K562 (cell line): ENCODE data around the gene C10orf143. TPM values are rescaled to one million over a fixed set of nuclear protein-coding genes. Genes with fewer than 3 reads are reported as not detected.

Experiments used
- ATAC-seq: fragments of 200-7000 bp; cut with Tn5 transposase; 3 replicates; pipeline ENCODE4 v1.9.1; 2020; ENCODE audit warnings: moderate library complexity
- BruUV-seq: library from RNA; stranded (reverse); fragments of 400-500 nt; replicated peaks from 2 replicates; lab custom pipeline; 2021; lab: Mats Ljungman, UMichigan
- CTCF ChIA-PET: fragments of 300-600 bp; formaldehyde crosslinking; extraction: SDS; loops from one replicate; lab custom pipeline; 2021; ENCODE audit warnings: low intra/inter-chr PET ratio; lab: Yijun Ruan, JAX
- POLR2A ChIA-PET: fragments of 300-600, 350-650 bp; sonication (Branson Sonifier 250); formaldehyde crosslinking; extraction: SDS; loops from one replicate; lab custom pipeline; 2021; ENCODE audit warnings: antibody characterized with exemption, inconsistent platforms; lab: Yijun Ruan, JAX
- DNase-seq, 4 experiments: peaks; one replicate each; pipeline versions ENCODE4 v3.0.0 to v3.0.0-alpha.2; 2011 to 2018; ENCODE audit warnings: low spot score in 3 of 4, mixed read lengths in 3 of 4; ENCODE audit errors: extremely low read depth in 1 of 4
- FAIRE-seq: peaks from 2 replicates; lab custom pipeline; 2011; peaks lifted over from hg19 to GRCh38; lab: Jason Lieb, UNC
- H2AFZ ChIP-seq: 2 replicates; pipeline ENCODE4 v1.6.0; 2011; ENCODE audit warnings: low read depth, low read length, control low read depth, inconsistent platforms
- H3K27ac ChIP-seq: fragments of 200-600 bp; 3 replicates; pipeline ENCODE4 v1.8.0; 2011; ENCODE audit warnings: low read depth, mild to moderate bottlenecking, control low read depth, inconsistent platforms, low read length, moderate library complexity, mixed read lengths; ENCODE audit errors: extremely low read depth
- H3K27me3 ChIP-seq, 2 experiments: fragments of 300-600 bp in 1 of 2; 2 replicates in 1 of 2; 3 replicates in 1 of 2; pipeline versions ENCODE4 v1.6.0 to v1.8.0; 2011; ENCODE audit warnings: inconsistent platforms in 2 of 2, low read length in 2 of 2, mild to moderate bottlenecking in 1 of 2, mixed read lengths in 1 of 2, moderate library complexity in 1 of 2; ENCODE audit not compliant: control insufficient read depth in 2 of 2, insufficient read depth in 2 of 2
- H3K36me3 ChIP-seq: fragments of 300-600 bp; 3 replicates; pipeline ENCODE4 v1.8.0; 2011; ENCODE audit warnings: mild to moderate bottlenecking, low read length, inconsistent platforms; ENCODE audit not compliant: control insufficient read depth, insufficient read depth
- H3K4me1 ChIP-seq, 2 experiments: fragments of 200-600 bp in 1 of 2; replicated peaks in 1 of 2; 2 replicates in 1 of 2; 3 replicates in 1 of 2; pipeline versions ENCODE4 v1.5.1 to v1.8.0; 2011; ENCODE audit warnings: inconsistent platforms in 2 of 2, low read length in 2 of 2, mild to moderate bottlenecking in 1 of 2, mixed read lengths in 1 of 2, moderate library complexity in 1 of 2; ENCODE audit not compliant: control insufficient read depth in 2 of 2, insufficient read depth in 2 of 2
- H3K4me2 ChIP-seq: 2 replicates; pipeline ENCODE4 v1.6.1; 2011; ENCODE audit warnings: low read length, control low read depth, inconsistent platforms, mixed read lengths; ENCODE audit not compliant: insufficient read depth
- H3K4me3 ChIP-seq: fragments of 200-600 bp; sonication (generic), shearing (Covaris generic); 2 replicates; pipeline ENCODE4 v1.5.1; 2016; ENCODE audit warnings: control low read depth, inconsistent platforms
- H3K79me2 ChIP-seq: fragments of 200-600 bp; 3 replicates; pipeline ENCODE4 v1.8.0; 2011; ENCODE audit warnings: low read length, inconsistent platforms; ENCODE audit not compliant: control insufficient read depth, insufficient read depth
- H3K9ac ChIP-seq, 2 experiments: 2 replicates each; pipeline versions ENCODE4 v1.6.0 to v1.6.1; 2011; ENCODE audit warnings: low read depth in 2 of 2, low read length in 2 of 2, control low read depth in 1 of 2, inconsistent platforms in 1 of 2, mild to moderate bottlenecking in 1 of 2, mixed read lengths in 1 of 2; ENCODE audit not compliant: insufficient read depth in 1 of 2
- H3K9me1 ChIP-seq: one replicate; pipeline ENCODE4 v1.6.0; 2011; ENCODE audit warnings: inconsistent platforms, mild to moderate bottlenecking, low read length, moderate library complexity; ENCODE audit not compliant: control insufficient read depth, insufficient read depth
- H3K9me3 ChIP-seq: replicated peaks from 2 replicates; pipeline ENCODE4 v1.5.1; 2011; ENCODE audit warnings: low read depth, low read length, inconsistent platforms; ENCODE audit not compliant: control insufficient read depth, insufficient read depth
- H4K20me1 ChIP-seq: replicated peaks from 2 replicates; pipeline ENCODE4 v1.6.1; 2011; ENCODE audit warnings: low read length, inconsistent platforms, mixed read lengths; ENCODE audit not compliant: control insufficient read depth, insufficient read depth
- ASH1L ChIP-seq: fragments of 450-650 bp; IDR thresholded peaks from 2 replicates; pipeline ENCODE4 v1.6.1; 2018; ENCODE audit warnings: borderline replicate concordance, mild to moderate bottlenecking, low read depth; ENCODE audit not compliant: partially characterized antibody
- ATF1 ChIP-seq, 2 experiments: fragments of 450-650 bp in 1 of 2; IDR thresholded peaks; 2 replicates each; pipeline ENCODE4 v1.6.1; 2016; ENCODE audit warnings: missing compliant biosample characterization in 1 of 2, missing genetic modification characterization in 1 of 2
- CBFA2T2 ChIP-seq: fragments of 450-650 bp; conservative IDR thresholded peaks from 2 replicates; pipeline ENCODE4 v1.6.1; 2017; ENCODE audit warnings: mild to moderate bottlenecking
- HDAC1 ChIP-seq, 2 experiments: fragments of 450-650 bp; IDR thresholded peaks; 2 replicates each; pipeline ENCODE4 v1.6.1; 2016 to 2017; ENCODE audit warnings: inconsistent platforms in 1 of 2, mild to moderate bottlenecking in 1 of 2, moderate library complexity in 1 of 2
- MEIS2 ChIP-seq: fragments of 450-650 bp; IDR thresholded peaks from 2 replicates; pipeline ENCODE4 v1.6.1; 2014; ENCODE audit warnings: mild to moderate bottlenecking; ENCODE audit not compliant: partially characterized antibody
- PBX2 ChIP-seq, 2 experiments: IDR thresholded peaks in 1 of 2; conservative IDR thresholded peaks in 1 of 2; 2 replicates each; pipeline ENCODE4 v1.6.1; 2016; ENCODE audit warnings: low read depth in 2 of 2, mild to moderate bottlenecking in 1 of 2, missing compliant biosample characterization in 1 of 2, missing genetic modification characterization in 1 of 2, moderate library complexity in 1 of 2
- SMARCA4 ChIP-seq: fragments of 450-650 bp; IDR thresholded peaks from 2 replicates; pipeline ENCODE4 v1.6.1; 2016
- TAL1 ChIP-seq: fragments of 450-650 bp; IDR thresholded peaks from 2 replicates; pipeline ENCODE4 v1.6.1; 2016; ENCODE audit warnings: mild to moderate bottlenecking
- TCF3 ChIP-seq: sonication (generic); formaldehyde crosslinking; IDR thresholded peaks from 2 replicates; pipeline ENCODE4 v1.4.0; 2020; ENCODE audit warnings: mild to moderate bottlenecking, missing genetic modification reagents
- THAP12 ChIP-seq: fragments of 250-450 bp; sonication (Bioruptor Pico); IDR thresholded peaks from 2 replicates; pipeline ENCODE4 v1.9.0; 2021; ENCODE audit warnings: mild to moderate bottlenecking, inconsistent platforms
- ZBTB2 ChIP-seq: fragments of 450-650 bp; IDR thresholded peaks from 2 replicates; pipeline ENCODE4 v1.6.1; 2016; ENCODE audit warnings: antibody characterized with exemption
- ZNF133 ChIP-seq: fragments of 250-450 bp; sonication (Bioruptor Pico); IDR thresholded peaks from 2 replicates; pipeline ENCODE4 v1.4.0; 2020; ENCODE audit warnings: mild to moderate bottlenecking
- ZNF655 ChIP-seq: fragments of 250-450 bp; sonication (Bioruptor Pico); IDR thresholded peaks from 2 replicates; pipeline ENCODE4 v1.5.0; 2021
- WGBS: fragments of 100-300 bp; shearing (Covaris generic); methylation state at CpG from one replicate; pipeline ENCODE4 v1.1.6; 2016; ENCODE audit warnings: low coverage, mixed read lengths; ENCODE audit not compliant: insufficient coverage; ENCODE audit errors: missing lambda C conversion rate; 5-methylcytosine and 5-hydroxymethylcytosine counted together
- in situ Hi-C: fragments of 300-500 bp; cut with MboI; formaldehyde crosslinking; loops from 4 replicates; pipeline ENCODE4 v1.15.0; 2018; ENCODE audit warnings: inconsistent platforms, mixed read lengths
- intact Hi-C: fragments of 100-400 bp; cut with micrococcal nuclease; formaldehyde crosslinking; loops from 2 replicates; pipeline ENCODE4 v1.14.2; 2022
- polyA plus RNA-seq, 8 experiments: library from polyadenylated mRNA; depleted of rRNA in 4 of 8; stranded (reverse) in 5 of 8; unstranded in 3 of 8; fragments of >200 nt; fragmentation: Nextera tagmentation in 2 of 8; fragmentation: Illumina TruSeq in 1 of 8; extraction: Ambion mirVana in 2 of 8; extraction: Trizol in 1 of 8; gene quantifications; 2 replicates each; pipeline versions ENCODE4 v1.2.1 to v1.2.3, GENCODE V29; 2011 to 2014; ENCODE audit warnings: inconsistent platforms in 1 of 8, missing spikeins in 1 of 8
- total RNA-seq, 7 experiments: library from RNA; depleted of rRNA in 6 of 7; stranded (reverse); fragments of >200 nt in 6 of 7; fragmentation: Illumina TruSeq in 2 of 7; extraction: Trizol in 2 of 7; gene quantifications; 2 replicates each; pipeline versions ENCODE4 v1.2.1 to v1.2.3, GENCODE V29; 2011 to 2021; ENCODE audit warnings: low replicate concordance in 1 of 7

Gene C10orf143
- total and polyA plus RNA-seq, 9 of the 15 experiments (the other 6 are each of a cell fraction or from before 2014, with no cell fraction given) = 0.07 to 0.42 (median 0.25) TPM; not detected in 2

- H3K9ac ChIP-seq = no peak overlapping the region
- H2AFZ ChIP-seq = no peak overlapping the region
- H3K9me1 ChIP-seq = peaks cover 6% of the 10 kb centered on the region
- H4K20me1 ChIP-seq = peaks cover 23% of the 10 kb centered on the region
- H3K79me2 ChIP-seq = peaks cover 98% of the 10 kb centered on the region
- ATAC-seq (peak; percentile 34), FAIRE-seq (peak; percentile 74), DNase-seq (peak in 3 of 4 experiments; percentile 20 to 54 (median 28))
- intact Hi-C loops (no loop called here), in situ Hi-C loops (no loop called here)
- no peaks in the 10 kb centered on the region for H3K27me3 ChIP-seq
- peak overlapping the region; percentile 46; the same call in 1 of the 2 replicates for H3K4me2 ChIP-seq
- peak overlapping the region; percentile 39; the same call in 2 of the 3 replicates for H3K27ac ChIP-seq
- H3K36me3 ChIP-seq = peaks cover 60% of the 10 kb centered on the region
- no peak overlapping the region for H3K4me3 ChIP-seq
- ChIA-PET CTCF (no interaction called here), POLR2A (interaction anchor here (0.5 to 1.7 kb wide), 3 partner anchors 9 to 15 kb away, joined by 3 to 5 read pairs (median 3); no protein-coding TSS in a partner anchor)
- H3K4me1 ChIP-seq = peaks cover 15 to 16% of the 10 kb centered on the region in 2 experiments
- no TSS peak for BruUV-seq
- 0% methylated on average over 1 of the region's 1 CpG for WGBS
- no peaks in the 10 kb centered on the region for H3K9me3 ChIP-seq
- TF ChIP-seq ZNF133 (CRISPR knock-in tag) (no peak), HDAC1 (IDR thresholded peaks at IDR 0.05) (no peak), ASH1L (no peak), ZNF655 (CRISPR knock-in tag) (no peak), CBFA2T2 (peak; percentile 48), TAL1 (peak; percentile 39; the same call in 1 of the 2 replicates), ZBTB2 (no peak), TCF3 (CRISPR knock-in tag) (peak; percentile 68), ATF1 (CRISPR knock-in tag; IDR thresholded peaks at IDR 0.05) (no peak), ATF1 (tag; IDR thresholded peaks at IDR 0.05) (no peak), PBX2 (CRISPR knock-in tag; IDR thresholded peaks at IDR 0.05; ENCODE audit: low read depth) (no peak), PBX2 (tag; conservative IDR thresholded peaks at IDR 0.05; ENCODE audit: low read depth) (peak; percentile 81), THAP12 (CRISPR knock-in tag) (no peak), SMARCA4 (peak; percentile 23; the same call in 1 of the 2 replicates), MEIS2 (peak; percentile 87)
These were observed 30.8 kb upstream of the C10orf143 start for GRCh38 chr10:130141460-130141859.
